Caki2 (cell line): ENCODE results near the gene KRTAP10-11. TPM values are rescaled to one million over a fixed set of nuclear protein-coding genes. Genes with fewer than 3 reads are reported as not detected.
"Not testable (repeated sequence)": the region's sequence is repeated elsewhere in the genome, so short reads cannot be mapped to it uniquely, and the experiment has no call there.

Source experiments
- DNase-seq: peaks from one replicate; pipeline ENCODE4 v3.0.0-alpha.2; 2015; ENCODE audit warnings: low read depth
- in situ Hi-C: cut with HindIII; loops from 2 replicates; pipeline ENCODE4 v1.10.0; 2016; ENCODE audit warnings: low sequenced_read_pairs, low pct_unique_long_range_greater_than_20kb, mixed read lengths
- total RNA-seq: library from RNA; depleted of rRNA; stranded (reverse); fragments of >200 nt; shearing (Covaris generic); gene quantifications from 2 replicates; pipeline ENCODE4 v1.2.3, GENCODE V29; 2014; ENCODE audit warnings: low replicate concordance

Gene KRTAP10-11
- total RNA-seq, 1 experiment from 2014 or later, result not detected

GRCh38 chr21:44654576-44655175 is 8.5 kb downstream of the KRTAP10-11 start, which contains the start of gene KRTAP12-4:
Gene KRTAP12-4 (minus strand): TSS chr21:44654659. CDS start chr21:44654614, 45 bp downstream.
- in situ Hi-C loops, result no loop called here
- no peak for DNase-seq

- in situ Hi-C loops, result no loop called here
These were observed 10.7 kb downstream of the KRTAP10-11 start for GRCh38 chr21:44656868-44657267.

GRCh38 chr21:44657635-44658540 is 11.7 kb downstream of the KRTAP10-11 start, which contains the start of gene KRTAP12-3:
Gene KRTAP12-3 (plus strand): TSS chr21:44657932. CDS start chr21:44657980, 48 bp downstream.
- no peak for DNase-seq
- in situ Hi-C loops, result no loop called here

More at GRCh38 chr21:44656868-44657267, 10.7 kb downstream of the KRTAP10-11 start:
- no peak for DNase-seq

- DNase-seq, result no peak
- in situ Hi-C loops, result no loop called here
These were observed 12.3 kb downstream of the KRTAP10-11 start for GRCh38 chr21:44658541-44658910.

GRCh38 chr21:44658913-44659595 is 12.8 kb downstream of the KRTAP10-11 start:
- in situ Hi-C loops, result no loop called here
- no peak for DNase-seq

GRCh38 chr21:44661567-44661966 is 15.4 kb downstream of the KRTAP10-11 start:
- DNase-seq, in situ Hi-C loops: not testable (repeated sequence)

GRCh38 chr21:44664691-44665090 is 18.5 kb downstream of the KRTAP10-11 start:
- in situ Hi-C loops, result no loop called here
- DNase-seq, result no peak

- DNase-seq, result no peak
- in situ Hi-C loops, result no loop called here
These were observed 20.4 kb downstream of the KRTAP10-11 start, which contains the start of gene KRTAP12-2 for GRCh38 chr21:44666401-44667320. Gene KRTAP12-2 (minus strand): TSS chr21:44666927. CDS start chr21:44666886, 41 bp downstream.

- in situ Hi-C loops, result no loop called here
- no peak for DNase-seq
These were observed 21.4 kb downstream of the KRTAP10-11 start for GRCh38 chr21:44667612-44668011.

GRCh38 chr21:44670642-44671432 is 24.6 kb downstream of the KRTAP10-11 start:
- in situ Hi-C loops, result no loop called here
- DNase-seq, result no peak

- DNase-seq, result no peak
- in situ Hi-C loops, result no loop called here
These were observed 25.7 kb downstream of the KRTAP10-11 start for GRCh38 chr21:44671911-44672310.

- in situ Hi-C loops, result no loop called here
- DNase-seq, result no peak
These were observed 31.7 kb downstream of the KRTAP10-11 start for GRCh38 chr21:44677881-44678280.

- in situ Hi-C loops, result no loop called here
These were observed 34.9 kb downstream of the KRTAP10-11 start for GRCh38 chr21:44681152-44681551.

GRCh38 chr21:44681861-44682579 is 35.8 kb downstream of the KRTAP10-11 start, which contains the start of gene KRTAP12-1:
Gene KRTAP12-1 (minus strand): TSS chr21:44682163. CDS start chr21:44682123, 40 bp downstream.
- in situ Hi-C loops, result no loop called here
- DNase-seq, result no peak

More at GRCh38 chr21:44681152-44681551, 34.9 kb downstream of the KRTAP10-11 start:
- DNase-seq, result no peak

- in situ Hi-C loops, result no loop called here
These were observed 36.5 kb downstream of the KRTAP10-11 start for GRCh38 chr21:44682580-44683151.

GRCh38 chr21:44684077-44684476 is 37.9 kb downstream of the KRTAP10-11 start:
- DNase-seq, result no peak
- in situ Hi-C loops, result no loop called here

More at GRCh38 chr21:44682580-44683151, 36.5 kb downstream of the KRTAP10-11 start:
- DNase-seq, result no peak
